Stimulated activated CD4-positive, alpha-beta T cell treated with anti-CD3 and anti-CD28 coated beads, Interleukin-4, amount 100 ng/mL, for 1 hour (primary cell): Measurements from ENCODE around the gene IGLL5.

Experiments
- DNase-seq: peaks from one replicate; pipeline ENCODE4 v3.0.0-alpha.2; 2020

IGLL5 gene

GRCh38 chr22:22929381-22930221 lies 42.0 kb downstream of the IGLL5 start:
- no peak for DNase-seq

GRCh38 chr22:22930222-22930497 lies 42.5 kb downstream of the IGLL5 start:
- DNase-seq: no peak

GRCh38 chr22:22930571-22931556 lies 43.2 kb downstream of the IGLL5 start:
- no peak for DNase-seq

GRCh38 chr22:22931557-22932270 lies 44.1 kb downstream of the IGLL5 start:
- DNase-seq: no peak

- no peak for DNase-seq
Observed at GRCh38 chr22:22932512-22932941, 44.9 kb downstream of the IGLL5 start.

GRCh38 chr22:22933100-22933806 lies 45.6 kb downstream of the IGLL5 start:
- no peak for DNase-seq

GRCh38 chr22:22933807-22934542 lies 46.4 kb downstream of the IGLL5 start:
- no peak for DNase-seq

- no peak for DNase-seq
Observed at GRCh38 chr22:22934543-22935055, 47.0 kb downstream of the IGLL5 start.

GRCh38 chr22:22935056-22935545 lies 47.5 kb downstream of the IGLL5 start:
- no peak for DNase-seq

- no peak for DNase-seq
Observed at GRCh38 chr22:22935546-22936157, 48.0 kb downstream of the IGLL5 start.

GRCh38 chr22:22936180-22936914 lies 48.7 kb downstream of the IGLL5 start:
- no peak for DNase-seq

- no peak for DNase-seq
Observed at GRCh38 chr22:22936915-22937656, 49.5 kb downstream of the IGLL5 start.

GRCh38 chr22:22937894-22938480 lies 50.4 kb downstream of the IGLL5 start:
- DNase-seq: no peak

- no peak for DNase-seq
Observed at GRCh38 chr22:22938672-22939587, 51.3 kb downstream of the IGLL5 start.

GRCh38 chr22:22939588-22940368 lies 52.2 kb downstream of the IGLL5 start:
- no peak for DNase-seq

GRCh38 chr22:22940961-22941605 lies 53.5 kb downstream of the IGLL5 start:
- DNase-seq: no peak
